ENCODE results near the gene L3MBTL2. TPM values are rescaled to one million over a fixed set of nuclear protein-coding genes. Genes with fewer than 3 reads are reported as not detected.
A peak's percentile ranks its signal among the peaks of the same experiment; 100 is the strongest.

L3MBTL2 gene
- polyA plus RNA-seq, 3 donors = 13.6 to 15.2 (median 14.0) TPM

GRCh38 chr22:41201141-41201540 lies 4.0 kb upstream of the L3MBTL2 start:
- H3K4me3 Mint-ChIP-seq = peak overlapping the region in 1 of 2 donors; percentile 75

GRCh38 chr22:41203118-41203517 lies 2.0 kb upstream of the L3MBTL2 start:
- H3K27ac ChIP-seq (ENCODE audit: low read depth in 1 of 2, low read length in 2 of 2) = no peak overlapping the region
- H2AFZ ChIP-seq (ENCODE audit: insufficient read depth, low read depth, low read length, poor library complexity, severe bottlenecking) = no peak overlapping the region
- peaks cover 26 to 29% of the 10 kb centered on the region in 2 donors for H3K4me1 ChIP-seq (ENCODE audit: control insufficient read depth in 1 of 2, insufficient read depth in 2 of 2, low read length in 2 of 2)
- Mint-ChIP-seq H3K36me3 (peaks cover 2 to 4% of the 10 kb centered on the region in 2 donors), H3K27me3 (ENCODE audit: low read depth in 3 of 3) (peaks cover 1 to 18% (median 17%) of the 10 kb centered on the region in 3 donors), H3K27ac (no peak overlapping the region), H3K9me3 (no peaks in the 10 kb centered on the region), H3K4me1 (peaks cover 28% of the 10 kb centered on the region), H3K4me3 (no peak overlapping the region)
- WGBS (ENCODE audit: insufficient coverage) = 83% methylated on average over 1 of the region's 2 CpGs
- peaks cover 0 to 8% of the 10 kb centered on the region in 2 donors for H3K27me3 ChIP-seq (ENCODE audit: control insufficient read depth in 2 of 2, insufficient read depth in 2 of 2, low read length in 2 of 2)
- H4K20me1 ChIP-seq (ENCODE audit: insufficient read depth, low read length) = no peaks in the 10 kb centered on the region
- no peaks in the 10 kb centered on the region for H3K9me3 ChIP-seq (replicated peaks in 1 of 2; ENCODE audit: control insufficient read depth in 1 of 2, insufficient read depth in 1 of 2, low read length in 2 of 2)
- no peak overlapping the region for H3K9ac ChIP-seq (ENCODE audit: insufficient read depth, low read length, poor library complexity, severe bottlenecking)
- no peak for TF ChIP-seq CTCF (IDR thresholded peaks at IDR 0.05)
- DNase-seq = no peak
- peaks cover 29% of the 10 kb centered on the region for H3K79me2 ChIP-seq (ENCODE audit: insufficient read depth, low read length)
- no peak overlapping the region for H3K4me3 ChIP-seq (replicated peaks in 1 of 3; ENCODE audit: low read depth in 2 of 3, low read length in 3 of 3)
- no peak overlapping the region for H3K4me2 ChIP-seq (replicated peaks; ENCODE audit: extremely low read depth, low read length, poor library complexity, severe bottlenecking)
- intact Hi-C loops (cut with micrococcal nuclease) = loop anchor here (10.0 kb wide), 2 partner anchors 82 to 248 kb away; partner anchors contain the start of genes RANGAP1 (in 1 of the 2) and RBX1 (in 1 of the 2)
- H3K36me3 ChIP-seq (replicated peaks in 1 of 2; ENCODE audit: control insufficient read depth in 1 of 2, insufficient read depth in 2 of 2, low read length in 2 of 2) = no peaks in the 10 kb centered on the region

More at GRCh38 chr22:41201141-41201540, 4.0 kb upstream of the L3MBTL2 start:
- intact Hi-C loops (cut with micrococcal nuclease) = loop anchor here (10.0 kb wide), 2 partner anchors 84 to 246 kb away; partner anchors contain the start of genes RANGAP1 (in 1 of the 2) and RBX1 (in 1 of the 2)
- H3K4me3 ChIP-seq (replicated peaks in 1 of 3; ENCODE audit: low read depth in 2 of 3, low read length in 3 of 3) = no peak overlapping the region
- peak overlapping the region; percentile 71 for H2AFZ ChIP-seq (ENCODE audit: insufficient read depth, low read depth, low read length, poor library complexity, severe bottlenecking)
- no peaks in the 10 kb centered on the region for H3K9me3 Mint-ChIP-seq
- no peaks in the 10 kb centered on the region for H3K36me3 ChIP-seq (replicated peaks in 1 of 2; ENCODE audit: control insufficient read depth in 1 of 2, insufficient read depth in 2 of 2, low read length in 2 of 2)
- H3K9ac ChIP-seq (ENCODE audit: insufficient read depth, low read length, poor library complexity, severe bottlenecking) = no peak overlapping the region
- H3K9me3 ChIP-seq (replicated peaks in 1 of 2; ENCODE audit: control insufficient read depth in 1 of 2, insufficient read depth in 1 of 2, low read length in 2 of 2) = no peaks in the 10 kb centered on the region
- H3K4me1 Mint-ChIP-seq = peaks cover 36% of the 10 kb centered on the region
- H3K27me3 Mint-ChIP-seq (ENCODE audit: low read depth in 3 of 3) = peaks cover 5 to 28% (median 22%) of the 10 kb centered on the region in 3 donors
- H3K36me3 Mint-ChIP-seq = no peaks in the 10 kb centered on the region
- WGBS (ENCODE audit: insufficient coverage) = 20% methylated on average over 8 of the region's 10 CpGs
- no peaks in the 10 kb centered on the region for H4K20me1 ChIP-seq (ENCODE audit: insufficient read depth, low read length)
- H3K27ac ChIP-seq (ENCODE audit: low read depth in 1 of 2, low read length in 2 of 2) = no peak overlapping the region
- H3K79me2 ChIP-seq (ENCODE audit: insufficient read depth, low read length) = peaks cover 10% of the 10 kb centered on the region
- peaks cover 0 to 17% of the 10 kb centered on the region in 2 donors for H3K27me3 ChIP-seq (ENCODE audit: control insufficient read depth in 2 of 2, insufficient read depth in 2 of 2, low read length in 2 of 2)
- no peak for TF ChIP-seq CTCF (IDR thresholded peaks at IDR 0.05)
- H3K4me2 ChIP-seq (replicated peaks; ENCODE audit: extremely low read depth, low read length, poor library complexity, severe bottlenecking) = peak overlapping the region; percentile 16
- H3K27ac Mint-ChIP-seq = no peak overlapping the region
- peaks cover 35 to 39% of the 10 kb centered on the region in 2 donors for H3K4me1 ChIP-seq (ENCODE audit: control insufficient read depth in 1 of 2, insufficient read depth in 2 of 2, low read length in 2 of 2)
- peak in 2 of 3 donors; percentile 14 to 22 for DNase-seq

Measured in CD14-positive monocyte (primary cell).